Measurements from ENCODE around the gene ITIH6.

ITIH6 gene

DNA sequence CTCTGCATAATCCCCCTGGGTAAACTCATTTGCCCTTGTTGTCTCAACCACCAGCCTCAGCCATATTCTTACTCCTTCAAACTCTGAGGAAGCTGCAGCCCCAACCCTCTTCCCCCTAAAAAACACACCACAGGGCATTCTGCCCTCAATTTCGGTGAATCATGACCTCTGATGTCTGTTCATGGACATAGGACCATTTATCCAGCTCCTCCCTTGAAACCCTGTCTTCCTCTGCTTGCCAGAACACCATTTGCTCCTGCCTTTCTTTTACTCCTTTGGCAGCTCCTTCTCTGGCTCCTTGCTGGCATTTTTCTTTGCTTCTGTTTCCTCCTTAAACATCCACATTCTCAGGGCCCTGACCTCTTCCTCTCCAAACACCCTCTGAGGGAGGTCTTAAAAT lies 87.1 kb downstream of the ITIH6 start:
- TF ChIP-seq Cebpa-rat (IDR thresholded peaks at IDR 0.05), result no peak
- Histone ChIP-seq H3K9ac (no peak overlapping the region), H3K27me3 (peaks cover 81 to 100% (median 94%) of the 10 kb centered on the region in 11 experiments), H3K4me1 (no peaks in the 10 kb centered on the region), H3K27ac (no peak overlapping the region), H3K9me3 (replicated peaks in 1 of 11) (peaks cover 0 to 3% (median 0%) of the 10 kb centered on the region in 11 experiments; a peak in 2 of 22 replicates), H3K4me3 (no peak overlapping the region), H3K36me3 (no peaks in the 10 kb centered on the region), H3K4me2 (no peak overlapping the region), H4K20me1 (no peaks in the 10 kb centered on the region; a peak in 3 of 22 replicates)

DNA sequence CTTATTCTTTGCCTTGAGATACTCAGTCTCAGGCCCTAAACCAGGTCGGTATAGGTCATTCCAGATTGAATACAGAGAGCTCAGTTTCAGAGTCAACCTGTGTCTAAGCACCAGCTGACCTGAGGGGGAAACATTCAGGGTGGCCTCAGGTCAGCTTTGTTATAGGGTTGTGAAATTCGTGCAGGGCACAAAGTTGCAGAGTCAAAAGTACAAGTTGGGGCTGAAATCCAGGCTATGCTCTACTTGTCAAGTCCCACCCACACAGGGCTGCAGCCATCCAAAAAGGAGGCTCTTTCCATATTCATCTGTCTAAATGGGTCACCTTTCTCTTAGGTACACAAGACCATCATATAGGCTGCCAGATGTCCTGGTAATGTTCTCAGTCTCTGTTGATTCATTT lies 89.7 kb downstream of the ITIH6 start:
- Histone ChIP-seq H3K27me3 (peaks cover 80 to 100% (median 93%) of the 10 kb centered on the region in 11 experiments), H3K4me3 (no peak overlapping the region), H3K4me2 (no peak overlapping the region), H3K4me1 (no peaks in the 10 kb centered on the region), H3K9me3 (replicated peaks in 1 of 11) (peaks cover 0 to 3% (median 0%) of the 10 kb centered on the region in 11 experiments; a peak in 1 of 22 replicates), H3K9ac (no peak overlapping the region), H3K27ac (no peak overlapping the region), H4K20me1 (no peaks in the 10 kb centered on the region; a peak in 3 of 22 replicates), H3K36me3 (no peaks in the 10 kb centered on the region)
- no peak for TF ChIP-seq Cebpa-rat (IDR thresholded peaks at IDR 0.05)
